Chondrocyte (in vitro differentiated cells): ENCODE data around the gene RAPGEF5. TPM values are rescaled to one million over a fixed set of nuclear protein-coding genes. Genes with fewer than 3 reads are reported as not detected.

ENCODE experiments used
- DNase-seq: peaks from one replicate; pipeline ENCODE4 v3.0.0; 2021; ENCODE audit warnings: mixed read lengths, low spot score
- H3K27ac Mint-ChIP-seq: one replicate; pipeline ENCODE4 v1.8.0; 2021; ENCODE audit warnings: mild to moderate bottlenecking, moderate library complexity, mixed read lengths; ENCODE audit not compliant: unreplicated experiment
- H3K27me3 Mint-ChIP-seq: 2 replicates; pipeline ENCODE4 v1.8.0; 2021; ENCODE audit warnings: low read depth, mixed read lengths
- H3K36me3 Mint-ChIP-seq: 2 replicates; pipeline ENCODE4 v1.8.0; 2021; ENCODE audit warnings: low read depth, mixed read lengths
- H3K4me1 Mint-ChIP-seq: 2 replicates; pipeline ENCODE4 v1.8.0; 2021; ENCODE audit warnings: low read depth, mild to moderate bottlenecking, mixed read lengths
- H3K4me3 Mint-ChIP-seq: one replicate; pipeline ENCODE4 v1.8.0; 2021; ENCODE audit warnings: mild to moderate bottlenecking, moderate library complexity, mixed read lengths; ENCODE audit not compliant: unreplicated experiment
- H3K9me3 Mint-ChIP-seq: 2 replicates; pipeline ENCODE4 v1.8.0; 2021; ENCODE audit warnings: low read depth, mixed read lengths
- total RNA-seq: library from RNA; stranded (reverse); gene quantifications from 3 replicates; pipeline ENCODE4 v1.2.1, GENCODE V29; 2021
- TF ChIP-seq, protein P1 (sequence below): fragments of 200-600 bp; sonication (generic); IDR thresholded peaks from 2 replicates; pipeline ENCODE4 v1.5.0; 2021; ENCODE audit warnings: antibody characterized with exemption, mild to moderate bottlenecking, moderate library complexity

RAPGEF5 gene
- total RNA-seq, 1 donor from 2014 or later, result 2.2 TPM

- TF ChIP-seq, protein P1, sequence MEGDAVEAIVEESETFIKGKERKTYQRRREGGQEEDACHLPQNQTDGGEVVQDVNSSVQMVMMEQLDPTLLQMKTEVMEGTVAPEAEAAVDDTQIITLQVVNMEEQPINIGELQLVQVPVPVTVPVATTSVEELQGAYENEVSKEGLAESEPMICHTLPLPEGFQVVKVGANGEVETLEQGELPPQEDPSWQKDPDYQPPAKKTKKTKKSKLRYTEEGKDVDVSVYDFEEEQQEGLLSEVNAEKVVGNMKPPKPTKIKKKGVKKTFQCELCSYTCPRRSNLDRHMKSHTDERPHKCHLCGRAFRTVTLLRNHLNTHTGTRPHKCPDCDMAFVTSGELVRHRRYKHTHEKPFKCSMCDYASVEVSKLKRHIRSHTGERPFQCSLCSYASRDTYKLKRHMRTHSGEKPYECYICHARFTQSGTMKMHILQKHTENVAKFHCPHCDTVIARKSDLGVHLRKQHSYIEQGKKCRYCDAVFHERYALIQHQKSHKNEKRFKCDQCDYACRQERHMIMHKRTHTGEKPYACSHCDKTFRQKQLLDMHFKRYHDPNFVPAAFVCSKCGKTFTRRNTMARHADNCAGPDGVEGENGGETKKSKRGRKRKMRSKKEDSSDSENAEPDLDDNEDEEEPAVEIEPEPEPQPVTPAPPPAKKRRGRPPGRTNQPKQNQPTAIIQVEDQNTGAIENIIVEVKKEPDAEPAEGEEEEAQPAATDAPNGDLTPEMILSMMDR, result no peak
- no peak overlapping the region for H3K4me3 Mint-ChIP-seq
- no peaks in the 10 kb centered on the region for H3K27me3 Mint-ChIP-seq
- H3K4me1 Mint-ChIP-seq, result peaks cover 15% of the 10 kb centered on the region
- peaks cover 3% of the 10 kb centered on the region for H3K36me3 Mint-ChIP-seq
- no peak overlapping the region for H3K27ac Mint-ChIP-seq
- no peak for DNase-seq
- peaks cover 20% of the 10 kb centered on the region for H3K9me3 Mint-ChIP-seq
Measured at GRCh38 chr7:22301790-22302189, 55.2 kb downstream of the RAPGEF5 start.

GRCh38 chr7:22300839-22301238, 56.1 kb downstream of the RAPGEF5 start:
- TF ChIP-seq, protein P1, result no peak
- Mint-ChIP-seq H3K27ac (no peak overlapping the region), H3K27me3 (peaks cover 2% of the 10 kb centered on the region), H3K4me3 (no peak overlapping the region), H3K36me3 (peaks cover 3% of the 10 kb centered on the region), H3K4me1 (peaks cover 15% of the 10 kb centered on the region), H3K9me3 (peaks cover 11% of the 10 kb centered on the region)
- DNase-seq, result no peak

DNA sequence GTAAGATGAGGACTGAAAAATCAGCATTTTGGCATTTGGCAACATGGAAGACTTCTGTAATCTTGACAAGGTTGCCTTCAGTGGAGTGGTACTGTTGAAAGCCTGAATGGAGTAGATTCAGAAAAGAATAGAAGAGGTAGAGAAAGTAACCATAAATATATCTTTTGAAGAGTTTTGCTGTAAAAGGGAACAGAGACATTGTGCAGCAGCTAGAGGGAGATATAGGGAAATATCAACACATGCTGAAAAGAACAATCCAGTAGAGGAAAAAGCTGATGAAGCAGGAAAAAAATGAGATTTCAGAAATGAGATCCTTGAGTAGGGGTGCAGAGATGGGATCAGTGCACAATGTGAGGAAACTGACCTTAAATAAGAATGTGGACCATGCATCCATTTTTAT, 60.0 kb downstream of the RAPGEF5 start:
- H3K36me3 Mint-ChIP-seq, result peaks cover 3% of the 10 kb centered on the region
- no peak for DNase-seq
- H3K9me3 Mint-ChIP-seq, result peaks cover 7% of the 10 kb centered on the region
- H3K27ac Mint-ChIP-seq, result no peak overlapping the region
- TF ChIP-seq, protein P1, result peak; percentile 68
- peaks cover 14% of the 10 kb centered on the region for H3K27me3 Mint-ChIP-seq
- no peak overlapping the region for H3K4me3 Mint-ChIP-seq
- H3K4me1 Mint-ChIP-seq, result no peaks in the 10 kb centered on the region

DNA sequence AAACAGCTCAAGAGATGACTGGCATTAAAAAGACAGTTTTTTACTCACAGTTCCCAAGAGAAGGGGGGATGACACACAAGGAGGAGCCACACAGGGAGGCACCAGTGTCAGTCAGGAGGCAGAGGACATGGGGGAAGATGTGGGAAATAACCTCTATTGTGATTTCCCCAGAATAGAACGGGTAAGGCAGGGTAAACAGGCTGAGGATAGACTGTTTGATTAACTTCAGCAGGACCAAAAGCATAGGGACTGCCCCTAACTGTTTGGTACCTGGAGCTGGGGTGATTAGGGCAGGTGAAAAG, 60.7 kb downstream of the RAPGEF5 start:
- Mint-ChIP-seq H3K4me3 (no peak overlapping the region), H3K4me1 (no peaks in the 10 kb centered on the region), H3K9me3 (peaks cover 7% of the 10 kb centered on the region), H3K36me3 (peaks cover 3% of the 10 kb centered on the region), H3K27ac (no peak overlapping the region), H3K27me3 (peaks cover 14% of the 10 kb centered on the region)
- TF ChIP-seq, protein P1, result no peak
- no peak for DNase-seq

DNA sequence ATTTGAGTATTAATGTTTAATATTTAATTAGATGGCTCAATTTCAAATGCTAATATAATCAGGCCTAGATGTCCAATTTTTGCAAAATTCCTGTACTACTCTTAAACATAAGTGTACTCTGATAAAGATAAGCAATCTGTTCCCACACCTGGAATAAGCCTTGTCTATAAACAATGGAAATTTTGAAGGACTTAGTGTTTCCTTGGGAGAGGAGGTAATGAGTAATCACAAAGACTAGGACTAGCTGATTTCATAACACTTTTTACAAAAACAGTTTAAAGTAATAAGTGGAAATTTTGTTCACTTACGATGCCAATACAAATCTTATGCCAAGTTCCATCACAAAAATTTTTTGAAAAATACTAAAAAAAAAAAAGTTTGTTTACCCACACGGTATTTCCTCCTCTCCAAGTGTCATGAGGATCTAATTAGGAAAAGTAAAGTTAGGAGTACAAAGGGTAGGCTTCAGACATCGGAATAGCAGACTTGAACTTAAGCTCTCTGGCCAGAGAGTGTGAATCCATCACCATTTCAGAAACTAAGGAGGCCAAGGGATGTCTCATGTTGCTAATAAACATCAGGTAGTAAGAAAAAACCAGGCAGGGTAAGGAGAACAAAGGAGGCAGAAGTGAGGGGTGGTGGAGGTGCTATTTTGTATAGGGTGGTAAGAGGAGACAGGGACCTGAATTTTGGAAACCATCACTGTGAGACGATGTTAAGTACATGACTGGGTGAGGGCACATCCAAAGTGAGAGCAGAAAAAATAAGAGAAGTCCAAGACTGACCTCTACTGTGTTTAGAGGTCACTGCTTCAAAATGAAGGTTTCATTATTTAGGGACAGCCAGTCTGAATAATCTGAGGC, 61.3 kb downstream of the RAPGEF5 start:
- no peak for DNase-seq
- H3K9me3 Mint-ChIP-seq, result peaks cover 7% of the 10 kb centered on the region
- peaks cover 3% of the 10 kb centered on the region for H3K36me3 Mint-ChIP-seq
- H3K27ac Mint-ChIP-seq, result no peak overlapping the region
- H3K4me3 Mint-ChIP-seq, result no peak overlapping the region
- no peaks in the 10 kb centered on the region for H3K4me1 Mint-ChIP-seq
- TF ChIP-seq, protein P1, result peak; percentile 54
- H3K27me3 Mint-ChIP-seq, result peaks cover 14% of the 10 kb centered on the region
